HepG2 (cell line): ENCODE measurements around the gene PRR30. TPM values are rescaled to one million over a fixed set of nuclear protein-coding genes. Genes with fewer than 3 reads are reported as not detected.

Experiments
- CEBPG ChIP-seq: IDR thresholded peaks from 2 replicates; pipeline ENCODE4 v1.6.1; 2016
- CEBPZ ChIP-seq: IDR thresholded peaks from 2 replicates; pipeline ENCODE4 v1.6.1; 2012; ENCODE audit warnings: low read length, improper control_type of control experiment
- ELF4 ChIP-seq: sonication (generic); formaldehyde crosslinking; IDR thresholded peaks from 2 replicates; pipeline ENCODE4 v1.5.0; 2020; ENCODE audit warnings: missing genetic modification reagents, mild to moderate bottlenecking, moderate library complexity, borderline replicate concordance
- GLMP ChIP-seq: sonication (generic); formaldehyde crosslinking; IDR thresholded peaks from 2 replicates; pipeline ENCODE4 v1.9.0; 2021; ENCODE audit warnings: missing genetic modification reagents, mild to moderate bottlenecking, borderline replicate concordance
- IKZF1 ChIP-seq: fragments of 450-650 bp; IDR thresholded peaks from 2 replicates; pipeline ENCODE4 v1.7.1; 2016
- MED1 ChIP-seq: sonication (generic); formaldehyde crosslinking; IDR thresholded peaks from 2 replicates; pipeline ENCODE4 v1.4.0; 2020; ENCODE audit warnings: missing genetic modification reagents
- PAXIP1 ChIP-seq: sonication (generic); formaldehyde crosslinking; conservative IDR thresholded peaks from 2 replicates; pipeline ENCODE4 v1.4.0; 2020; ENCODE audit warnings: mild to moderate bottlenecking, missing genetic modification reagents, moderate library complexity
- SMYD3 ChIP-seq: sonication (generic); formaldehyde crosslinking; IDR thresholded peaks from 2 replicates; pipeline ENCODE4 v1.8.1; 2023; ENCODE audit warnings: mild to moderate bottlenecking, missing genetic modification reagents
- SRSF4 ChIP-seq: fragments of 200-400 bp; formaldehyde crosslinking; IDR thresholded peaks from one replicate; pipeline ENCODE4 v1.6.1; 2018; ENCODE audit warnings: mild to moderate bottlenecking, low read depth, low read length, moderate library complexity; ENCODE audit not compliant: poor library complexity, severe bottlenecking
- THAP9 ChIP-seq: sonication (generic); formaldehyde crosslinking; IDR thresholded peaks from 2 replicates; pipeline ENCODE4; 2020; ENCODE audit warnings: missing genetic modification reagents, mild to moderate bottlenecking, borderline replicate concordance
- ZFX ChIP-seq: sonication (generic); formaldehyde crosslinking; IDR thresholded peaks from 2 replicates; pipeline ENCODE4 v1.4.0; 2020; ENCODE audit warnings: mild to moderate bottlenecking, low read depth, missing genetic modification reagents, moderate library complexity
- ZNF281 ChIP-seq: sonication (generic); formaldehyde crosslinking; IDR thresholded peaks from 2 replicates; pipeline ENCODE4 v1.4.0; 2020; ENCODE audit warnings: missing genetic modification reagents, borderline replicate concordance
- ZSCAN22 ChIP-seq: sonication (generic); formaldehyde crosslinking; IDR thresholded peaks from 2 replicates; pipeline ENCODE4 v1.4.0; 2020; ENCODE audit warnings: mild to moderate bottlenecking, missing genetic modification reagents
- polyA plus RNA-seq, 8 experiments: library from polyadenylated mRNA; depleted of rRNA in 3 of 8; stranded (reverse) in 7 of 8; unstranded in 1 of 8; fragments of >200 nt; fragmentation: Illumina TruSeq in 4 of 8; extraction: Trizol in 4 of 8; gene quantifications; 2 replicates each; pipeline versions ENCODE4 v1.2.1 to v1.2.3, GENCODE V29; 2011 to 2016; ENCODE audit warnings: low read depth in 4 of 8, missing spikeins in 1 of 8, mixed read lengths in 1 of 8; ENCODE audit not compliant: insufficient read depth in 1 of 8
- total RNA-seq, 5 experiments: library from RNA; depleted of rRNA; stranded (reverse); fragments of >200 nt; fragmentation: Illumina TruSeq; extraction: Trizol; gene quantifications; 2 replicates each; pipeline ENCODE4 v1.2.3, GENCODE V29; 2016; ENCODE audit warnings: low read depth in 1 of 5

The PRR30 gene
- total and polyA plus RNA-seq, 2 of the 13 experiments (the other 11 are each of a cell fraction or from before 2014, with no cell fraction given) = not detected

- TF ChIP-seq CEBPZ = no peak
- TF ChIP-seq SRSF4 = no peak
- no peak for TF ChIP-seq IKZF1
- peak; percentile 90 for TF ChIP-seq CEBPG (CRISPR knock-in tag)
- no peak; the same call in 1 of the 2 replicates for TF ChIP-seq PAXIP1 (CRISPR knock-in tag)
- peak; percentile 78 for TF ChIP-seq ZFX (CRISPR knock-in tag)
- TF ChIP-seq GLMP (CRISPR knock-in tag) = no peak
- TF ChIP-seq ELF4 (CRISPR knock-in tag) = no peak
- TF ChIP-seq THAP9 = no peak
- TF ChIP-seq ZNF281 = no peak
- TF ChIP-seq ZSCAN22 = 0 out of 2 replicates have a peak, but pooled peaks have one; percentile 61
- TF ChIP-seq SMYD3 (CRISPR knock-in tag) = no peak
- TF ChIP-seq MED1 = no peak; the same call in 1 of the 2 replicates
Observed at GRCh38 chr2:27123302-27124150, 15.7 kb downstream of the PRR30 start, which contains the start of gene ABHD1 (continued).
